Measurements from ENCODE around the gene RBM3.

DNA sequence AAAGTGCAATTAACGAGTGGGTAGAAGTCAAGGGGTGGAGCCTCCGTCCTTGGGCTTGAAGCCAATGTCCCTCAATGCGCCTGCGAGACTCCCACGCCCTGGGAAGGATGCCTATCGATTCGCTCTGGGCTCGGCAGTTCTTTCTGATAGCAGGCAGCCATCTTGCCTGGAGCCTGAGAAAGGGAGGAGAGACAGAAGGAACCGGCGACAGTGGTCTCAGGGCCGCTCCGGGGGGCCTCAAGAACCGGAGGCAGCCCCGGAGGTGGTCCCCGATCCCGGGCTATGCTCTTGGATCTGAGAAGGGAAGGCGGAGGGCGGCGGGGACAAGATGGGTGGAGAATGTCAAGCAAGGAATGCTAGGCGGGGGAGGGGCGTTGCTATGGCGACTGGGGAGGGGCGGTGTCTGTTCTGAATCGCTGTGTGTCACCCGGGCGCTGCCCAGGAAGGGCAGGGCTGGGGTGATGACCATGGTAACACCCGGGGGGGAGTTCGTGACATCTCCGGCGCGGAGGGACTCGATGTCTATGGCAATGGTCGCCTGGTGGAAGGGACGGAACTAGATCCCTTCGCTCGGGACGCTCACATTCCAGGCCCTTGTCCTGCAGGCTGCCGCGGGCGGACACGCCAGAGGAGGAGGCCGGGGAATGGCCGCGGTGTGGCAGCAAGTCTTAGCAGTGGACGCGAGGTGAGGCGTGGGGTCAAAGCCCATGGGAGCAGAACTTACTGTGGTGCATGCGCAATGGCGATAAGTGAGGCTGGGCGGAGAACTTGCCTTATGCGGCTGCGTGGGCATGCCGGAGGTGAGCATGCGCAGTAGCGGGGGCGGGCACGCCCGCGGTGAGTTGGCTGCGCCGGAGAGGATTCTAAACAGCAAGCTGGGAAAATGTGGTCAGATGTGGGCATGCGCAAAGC lies 23.3 kb downstream of the RBM3 start, which contains the start of gene WDR13:
- TF ChIP-seq, protein P1, sequence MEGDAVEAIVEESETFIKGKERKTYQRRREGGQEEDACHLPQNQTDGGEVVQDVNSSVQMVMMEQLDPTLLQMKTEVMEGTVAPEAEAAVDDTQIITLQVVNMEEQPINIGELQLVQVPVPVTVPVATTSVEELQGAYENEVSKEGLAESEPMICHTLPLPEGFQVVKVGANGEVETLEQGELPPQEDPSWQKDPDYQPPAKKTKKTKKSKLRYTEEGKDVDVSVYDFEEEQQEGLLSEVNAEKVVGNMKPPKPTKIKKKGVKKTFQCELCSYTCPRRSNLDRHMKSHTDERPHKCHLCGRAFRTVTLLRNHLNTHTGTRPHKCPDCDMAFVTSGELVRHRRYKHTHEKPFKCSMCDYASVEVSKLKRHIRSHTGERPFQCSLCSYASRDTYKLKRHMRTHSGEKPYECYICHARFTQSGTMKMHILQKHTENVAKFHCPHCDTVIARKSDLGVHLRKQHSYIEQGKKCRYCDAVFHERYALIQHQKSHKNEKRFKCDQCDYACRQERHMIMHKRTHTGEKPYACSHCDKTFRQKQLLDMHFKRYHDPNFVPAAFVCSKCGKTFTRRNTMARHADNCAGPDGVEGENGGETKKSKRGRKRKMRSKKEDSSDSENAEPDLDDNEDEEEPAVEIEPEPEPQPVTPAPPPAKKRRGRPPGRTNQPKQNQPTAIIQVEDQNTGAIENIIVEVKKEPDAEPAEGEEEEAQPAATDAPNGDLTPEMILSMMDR (IDR thresholded peaks at IDR 0.05): no peak
- no peak for TF ChIP-seq EZH2 (IDR thresholded peaks at IDR 0.05; ENCODE audit: borderline replicate concordance, insufficient read depth, low read depth, low read length, poor library complexity, severe bottlenecking)

Data from B cell (primary cell).